Thyroid gland (tissue), 4 donors: ENCODE results near the gene KIAA1586. TPM values are rescaled to one million over a fixed set of nuclear protein-coding genes. Genes with fewer than 3 reads are reported as not detected.

Experiments used
- DNase-seq, 2 donors: peaks; one replicate each; pipeline ENCODE4 v3.0.0-alpha.2; 2019
- H3K27ac ChIP-seq, 3 donors: fragments of 200-600 bp; sonication (generic); 1 replicate in 2 of 3; 2 replicates in 1 of 3; pipeline ENCODE4 v1.5.1; 2016 to 2019; ENCODE audit warnings: mild to moderate bottlenecking in 1 of 3, moderate library complexity in 1 of 3
- H3K27me3 ChIP-seq: fragments of 200-600 bp; sonication (generic); one replicate; pipeline ENCODE4 v1.5.1; 2019
- H3K36me3 ChIP-seq, 2 donors: fragments of 200-600 bp; sonication (generic); one replicate each; pipeline ENCODE4 v1.5.1; 2016 to 2019
- H3K4me1 ChIP-seq, 2 donors: fragments of 200-600 bp; sonication (generic); one replicate each; pipeline ENCODE4 v1.5.1; 2017 to 2019
- H3K4me3 ChIP-seq, 3 donors: fragments of 200-600 bp; sonication (generic); replicated peaks in 1 of 3; 1 replicate in 2 of 3; 2 replicates in 1 of 3; pipeline ENCODE4 v1.5.1; 2016; ENCODE audit warnings: mild to moderate bottlenecking in 1 of 3
- H3K9me3 ChIP-seq: fragments of 200-600 bp; sonication (generic); one replicate; pipeline ENCODE4 v1.5.1; 2017
- CTCF ChIP-seq, 6 experiments: fragments of 200-600 bp in 3 of 6; fragments of 450-650 bp in 3 of 6; sonication (generic) in 3 of 6; IDR thresholded peaks; one replicate each; pipeline ENCODE4 v1.5.1; 2016 to 2019; ENCODE audit warnings: antibody characterized with exemption in 6 of 6, mild to moderate bottlenecking in 2 of 6, inconsistent platforms in 1 of 6, moderate library complexity in 1 of 6
- POLR2A ChIP-seq, 2 donors: fragments of 450-650 bp; IDR thresholded peaks; one replicate each; pipeline ENCODE4 v1.6.1; 2017; ENCODE audit warnings: antibody characterized with exemption in 2 of 2, mild to moderate bottlenecking in 2 of 2, moderate library complexity in 1 of 2
- WGBS, 2 donors: methylation state at CpG; one replicate each; pipeline ENCODE4 v1.1.5; 2017; 5-methylcytosine and 5-hydroxymethylcytosine counted together
- intact Hi-C: fragments of 100-400 bp; cut with DNase I; formaldehyde crosslinking; loops from one replicate; pipeline ENCODE4 v1.15.1; 2023
- total RNA-seq, 4 donors: library from RNA; depleted of rRNA; stranded (reverse); fragments of >200 nt; gene quantifications; one replicate each; pipeline ENCODE4 v1.2.3, GENCODE V29; 2016

The KIAA1586 gene
- total RNA-seq, 4 donors from 2014 or later = 9.1 to 16.8 (median 11.0) TPM

- H3K9me3 ChIP-seq = no peaks in the 10 kb centered on the region
- no peaks in the 10 kb centered on the region for H3K4me1 ChIP-seq
- no peak overlapping the region for H3K27ac ChIP-seq
- TF ChIP-seq CTCF (IDR thresholded peaks at IDR 0.05) (no peak), POLR2A (IDR thresholded peaks at IDR 0.05) (no peak)
- no peaks in the 10 kb centered on the region for H3K27me3 ChIP-seq
- no peaks in the 10 kb centered on the region for H3K36me3 ChIP-seq
- no peak for DNase-seq
- H3K4me3 ChIP-seq = no peak overlapping the region
- intact Hi-C loops = no loop called here
These were observed 28.6 kb downstream of the KIAA1586 start for GRCh38 chr6:57075092-57075491.

- intact Hi-C loops = no loop called here
- DNase-seq = no peak
- WGBS, 2 donors = 89 to 93% methylated on average over 1 of the region's 1 CpG
- Histone ChIP-seq H3K9me3 (no peaks in the 10 kb centered on the region), H3K4me3 (no peak overlapping the region), H3K4me1 (no peaks in the 10 kb centered on the region), H3K27ac (no peak overlapping the region), H3K36me3 (no peaks in the 10 kb centered on the region), H3K27me3 (no peaks in the 10 kb centered on the region)
- TF ChIP-seq POLR2A (IDR thresholded peaks at IDR 0.05) (no peak), CTCF (IDR thresholded peaks at IDR 0.05) (no peak)
These were observed 32.2 kb downstream of the KIAA1586 start for GRCh38 chr6:57078531-57079207.

GRCh38 chr6:57085471-57085870 lies 39.0 kb downstream of the KIAA1586 start:
- Histone ChIP-seq H3K4me1 (peaks cover 3% of the 10 kb centered on the region in 2 donors), H3K27me3 (no peaks in the 10 kb centered on the region), H3K9me3 (no peaks in the 10 kb centered on the region), H3K4me3 (no peak overlapping the region), H3K27ac (no peak overlapping the region), H3K36me3 (no peaks in the 10 kb centered on the region)
- TF ChIP-seq CTCF (IDR thresholded peaks at IDR 0.05) (no peak), POLR2A (IDR thresholded peaks at IDR 0.05) (no peak)
- DNase-seq = no peak
- intact Hi-C loops = no loop called here
- WGBS, 2 donors = 92 to 97% methylated on average over 2 of the region's 2 CpGs

GRCh38 chr6:57086843-57087242 lies 40.4 kb downstream of the KIAA1586 start:
- Histone ChIP-seq H3K27me3 (no peaks in the 10 kb centered on the region), H3K36me3 (no peaks in the 10 kb centered on the region), H3K9me3 (no peaks in the 10 kb centered on the region), H3K27ac (no peak overlapping the region), H3K4me1 (peaks cover 8% of the 10 kb centered on the region in 2 donors), H3K4me3 (no peak overlapping the region)
- intact Hi-C loops = no loop called here
- no peak for DNase-seq
- 94 to 98% methylated on average over 1 of the region's 1 CpG for WGBS, 2 donors
- no peak for TF ChIP-seq CTCF (IDR thresholded peaks at IDR 0.05)
- no peak for TF ChIP-seq POLR2A (IDR thresholded peaks at IDR 0.05)

GRCh38 chr6:57087916-57088315 lies 41.4 kb downstream of the KIAA1586 start:
- Histone ChIP-seq H3K4me3 (no peak overlapping the region), H3K9me3 (no peaks in the 10 kb centered on the region), H3K36me3 (no peaks in the 10 kb centered on the region), H3K27me3 (no peaks in the 10 kb centered on the region), H3K4me1 (peaks cover 10 to 14% of the 10 kb centered on the region in 2 donors), H3K27ac (no peak overlapping the region)
- no peak for DNase-seq
- no peak for TF ChIP-seq POLR2A (IDR thresholded peaks at IDR 0.05)
- no peak for TF ChIP-seq CTCF (IDR thresholded peaks at IDR 0.05)
- intact Hi-C loops = no loop called here
- 86 to 89% methylated on average over 4 of the region's 4 CpGs for WGBS, 2 donors
